HG02852 (cell line): Measurements from ENCODE around the gene PEX12.
"Not testable (repeated sequence)": the region's sequence is repeated elsewhere in the genome, so short reads cannot be mapped to it uniquely, and the experiment has no call there.

ENCODE experiments used
- ATAC-seq: cut with Tn5 transposase; IDR thresholded peaks from one replicate; pipeline ENCODE4 v1.9.1; 2021; ENCODE audit warnings: mild to moderate bottlenecking, moderate library complexity; ENCODE audit not compliant: unreplicated experiment

The PEX12 gene

DNA sequence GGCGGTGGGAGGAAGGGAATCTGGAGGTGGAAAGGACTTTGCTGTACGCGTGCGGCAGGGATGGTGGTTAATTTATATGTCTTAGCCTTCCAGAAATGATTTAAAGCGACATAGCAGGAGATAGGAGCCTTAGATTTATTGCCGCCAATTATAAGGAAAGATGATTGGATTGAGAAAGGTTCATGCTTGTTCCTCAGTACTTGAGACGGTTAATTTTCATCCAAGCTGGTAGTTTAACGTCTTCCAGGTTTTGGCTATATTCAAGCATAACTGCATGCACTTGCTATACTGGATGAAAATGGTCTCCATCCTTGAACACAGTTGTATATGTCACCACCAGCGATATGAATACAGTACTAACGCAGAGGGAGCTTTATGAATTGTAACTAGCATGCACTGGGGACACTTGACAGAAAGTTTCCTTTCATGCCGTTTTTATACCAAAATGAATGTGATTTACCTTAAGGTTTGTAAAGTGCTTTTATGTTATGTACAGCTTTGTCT, 610 bp upstream of the PEX12 start:
- no peak for ATAC-seq

- ATAC-seq: no peak
Measured at GRCh38 chr17:35577830-35578196, 558 bp downstream of the PEX12 start.

DNA sequence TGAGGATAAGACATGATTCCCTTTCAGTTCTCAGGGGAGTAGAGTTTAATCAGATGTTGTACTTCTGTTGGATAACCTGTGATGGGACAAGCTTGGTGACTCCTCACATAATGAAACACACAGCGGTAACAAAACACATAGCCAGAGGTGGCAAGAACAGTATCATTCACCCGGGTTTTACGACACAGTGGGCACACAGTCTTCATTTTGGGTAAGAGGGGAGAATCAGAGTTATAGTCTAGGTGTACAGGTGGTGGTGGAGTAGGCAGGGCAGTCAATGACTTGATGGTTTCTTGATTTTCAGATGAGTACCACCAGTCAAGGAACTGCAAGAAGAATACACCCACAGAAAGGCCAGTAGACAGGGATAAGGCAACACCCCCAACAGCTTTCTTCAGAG, 2.6 kb downstream of the PEX12 start:
- ATAC-seq: no peak

DNA sequence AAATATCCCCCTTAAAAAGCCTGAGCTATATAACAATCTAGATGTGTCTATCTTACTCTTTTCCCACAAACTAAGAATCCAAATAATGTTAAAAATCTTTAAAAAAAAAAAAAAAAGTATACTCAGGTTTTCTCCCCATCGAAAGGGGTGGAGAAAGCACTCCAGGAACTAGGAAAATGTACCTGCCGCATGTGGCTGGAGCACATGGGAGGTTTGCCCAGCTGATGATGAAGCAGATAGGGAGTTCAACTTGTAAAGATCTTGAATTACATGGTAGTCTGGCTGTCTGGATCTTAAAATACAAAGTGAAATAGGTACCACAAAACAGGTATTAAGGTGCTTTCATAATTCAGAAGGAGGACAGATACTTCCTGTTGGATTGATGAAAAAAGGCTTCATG, 9.0 kb downstream of the PEX12 start:
- no peak for ATAC-seq

DNA sequence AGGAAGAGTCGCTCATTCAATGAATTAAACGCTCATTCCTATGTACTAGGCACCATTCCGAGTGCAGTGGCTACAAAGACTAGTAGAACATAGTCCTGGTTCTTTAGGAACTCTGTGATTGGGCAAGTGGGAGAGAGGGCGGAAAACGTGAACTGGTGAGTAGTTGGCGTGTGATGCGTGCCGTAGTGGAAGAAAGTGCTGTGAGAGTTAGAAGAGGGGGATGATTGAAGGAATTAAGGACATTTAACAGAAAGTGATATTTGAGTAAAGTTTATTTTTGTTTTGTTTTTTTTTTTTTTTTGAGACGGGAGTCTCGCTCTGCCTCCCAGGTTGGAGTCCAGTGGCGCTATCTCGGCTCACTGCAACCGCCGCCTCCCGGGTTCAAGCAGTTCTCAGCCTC, 9.8 kb downstream of the PEX12 start:
- ATAC-seq: no peak

DNA sequence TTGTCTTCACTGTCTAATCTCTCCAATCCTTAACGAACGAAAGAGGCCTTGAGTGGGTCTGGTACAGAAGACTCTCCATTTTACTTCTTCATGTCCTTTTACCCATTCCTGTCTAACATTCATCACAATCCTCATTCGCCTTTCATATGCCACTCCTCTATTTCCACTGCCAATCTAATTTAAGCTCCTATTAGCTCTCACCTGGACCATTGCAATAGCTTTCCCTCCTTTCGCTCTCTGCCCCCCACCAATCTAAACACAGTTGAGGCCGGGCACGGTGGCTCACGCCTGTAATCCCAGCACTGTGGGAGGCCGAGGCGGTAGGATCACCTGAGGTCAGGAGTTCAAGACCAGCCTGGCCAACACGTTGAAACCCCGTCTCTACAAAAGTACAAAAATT, 11.4 kb downstream of the PEX12 start:
- no peak for ATAC-seq

DNA sequence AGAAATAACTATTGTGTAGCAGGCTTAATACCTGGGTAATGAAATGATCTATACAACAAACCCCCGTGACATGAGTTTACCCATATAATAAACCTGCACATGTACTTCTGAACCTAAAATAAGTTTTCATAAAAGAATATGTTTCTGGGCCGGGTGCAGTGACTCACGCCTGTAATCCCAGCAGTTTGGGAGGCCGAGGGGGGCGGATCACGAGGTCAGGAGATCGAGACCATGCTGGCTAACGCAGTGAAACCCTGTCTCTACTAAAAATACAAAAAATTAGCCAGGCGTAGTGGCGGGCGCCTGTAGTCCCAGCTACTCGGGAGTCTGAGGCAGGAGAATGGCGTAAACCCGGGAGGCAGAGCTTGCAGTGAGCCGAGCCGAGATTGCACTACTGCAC, 15.2 kb downstream of the PEX12 start:
- ATAC-seq: not testable (repeated sequence)

DNA sequence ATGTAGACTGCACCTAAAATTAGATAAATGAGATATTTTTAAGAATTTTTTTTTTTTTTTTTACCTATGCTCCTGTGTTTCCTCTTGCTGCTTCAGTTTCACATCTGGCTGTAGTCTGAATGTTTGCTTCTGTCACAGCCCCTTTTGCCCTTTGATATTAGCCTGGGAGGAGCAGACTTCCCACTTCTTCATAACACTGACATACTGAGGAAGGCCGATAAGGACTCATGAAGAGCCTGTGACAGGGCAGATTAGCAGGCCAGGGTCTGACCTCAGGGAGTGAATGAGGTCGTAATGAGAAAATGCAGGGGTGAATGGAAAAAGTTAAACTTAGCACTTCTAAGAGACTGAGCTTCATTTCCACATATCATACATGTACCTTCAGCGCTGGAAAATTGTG, 17.7 kb downstream of the PEX12 start, which contains the start of gene SLFN14:
Gene SLFN14, minus strand, starts transcription at position 117 of the 400 bp plus-strand sequence. CDS start 2,757 bp downstream, outside the sequence.
- ATAC-seq: no peak

- no peak for ATAC-seq
Measured at GRCh38 chr17:35559495-35560210, 18.7 kb downstream of the PEX12 start.

GRCh38 chr17:35557353-35557752, 21.0 kb downstream of the PEX12 start:
- ATAC-seq: no peak

DNA sequence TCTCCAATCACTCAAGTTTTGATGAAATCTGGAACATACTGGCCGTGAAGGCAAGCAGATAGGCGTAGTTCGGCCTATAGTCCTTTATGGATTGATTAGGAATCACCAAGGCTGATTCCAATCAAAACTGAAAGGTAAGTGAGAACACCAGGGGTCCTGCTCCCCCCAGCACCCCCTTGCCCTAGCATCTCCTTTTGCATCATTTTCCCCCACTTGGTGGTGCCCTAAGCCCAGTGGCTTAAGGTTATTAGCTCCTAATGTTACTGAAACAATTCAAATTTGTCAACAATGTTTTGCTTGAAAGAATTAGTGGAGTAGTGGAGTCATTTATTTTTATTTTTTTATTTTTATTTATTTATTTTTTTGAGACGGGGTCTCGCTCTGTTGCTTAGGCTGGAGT, 22.7 kb downstream of the PEX12 start:
- no peak for ATAC-seq

- ATAC-seq: no peak
Measured at GRCh38 chr17:35554668-35555067, 23.7 kb downstream of the PEX12 start.

- ATAC-seq: no peak
Measured at GRCh38 chr17:35553310-35553709, 25.1 kb downstream of the PEX12 start.

GRCh38 chr17:35548978-35549377, 29.4 kb downstream of the PEX12 start:
- no peak for ATAC-seq

DNA sequence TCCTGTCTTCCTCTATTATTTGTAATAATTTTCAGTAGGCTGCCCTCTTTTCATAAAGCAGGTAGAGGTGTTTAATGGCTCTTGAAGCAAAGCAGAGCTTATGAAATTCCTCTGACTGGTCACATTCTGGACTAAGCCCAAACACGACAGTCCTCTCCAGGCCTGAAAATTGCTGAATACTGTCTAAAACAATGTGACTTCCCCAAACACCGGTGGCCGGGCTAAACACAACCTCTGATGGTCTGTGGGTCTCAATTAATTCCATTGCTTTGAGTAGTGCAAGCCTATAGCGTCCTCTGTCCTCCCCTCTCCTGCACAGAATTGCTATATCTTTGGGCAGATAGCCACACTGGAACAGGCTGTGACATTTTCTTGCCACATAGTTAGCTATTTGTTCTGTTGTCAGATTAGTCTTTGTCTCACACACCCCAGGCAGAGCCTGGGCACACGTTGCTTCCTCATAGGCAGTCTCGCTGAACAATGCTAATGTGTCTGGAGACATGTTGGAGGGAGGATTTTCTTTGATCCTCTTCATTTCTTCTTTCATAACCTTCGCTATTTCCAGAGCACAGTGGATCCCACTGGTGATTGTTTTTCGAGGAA, 30.1 kb downstream of the PEX12 start:
- no peak for ATAC-seq

DNA sequence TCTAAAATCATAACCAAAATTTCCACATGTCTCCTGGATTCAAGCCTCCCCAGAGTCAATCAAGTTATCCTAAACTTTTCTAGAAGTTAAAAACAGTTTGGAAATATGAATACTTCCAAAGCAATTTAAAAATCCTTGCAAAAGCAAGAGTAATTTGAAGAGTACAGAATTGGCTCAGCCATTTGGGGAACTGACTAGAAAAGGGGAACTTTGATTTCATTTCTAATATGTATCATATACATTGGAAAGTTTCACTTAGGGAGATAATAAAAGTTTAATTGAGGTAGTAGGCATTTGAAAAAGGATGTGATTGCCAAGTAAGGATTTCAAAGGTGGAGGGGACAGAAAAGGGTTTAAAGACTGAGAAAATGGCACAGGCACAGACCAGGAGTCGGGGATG, 31.9 kb downstream of the PEX12 start:
- ATAC-seq: no peak

DNA sequence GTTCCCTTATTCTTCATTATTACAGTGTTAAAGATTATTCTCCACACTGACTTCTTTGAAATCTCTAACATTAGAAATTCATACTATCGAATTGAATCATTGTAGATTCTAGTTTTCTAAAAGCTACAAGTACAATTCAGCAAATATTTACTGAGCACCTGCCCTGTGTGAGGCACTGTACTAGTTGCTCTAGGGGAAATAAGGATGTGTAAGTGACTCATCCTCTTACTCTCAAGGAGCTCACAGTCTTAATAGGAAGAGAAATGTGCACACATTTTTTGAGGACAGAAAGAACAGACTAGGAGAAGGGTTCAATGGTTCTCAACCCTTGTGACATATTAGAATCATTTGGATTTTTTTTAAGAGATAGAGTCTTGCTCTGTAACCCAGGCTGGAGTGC, 33.2 kb downstream of the PEX12 start:
- no peak for ATAC-seq

GRCh38 chr17:35543856-35544255, 34.5 kb downstream of the PEX12 start:
- no peak for ATAC-seq

DNA sequence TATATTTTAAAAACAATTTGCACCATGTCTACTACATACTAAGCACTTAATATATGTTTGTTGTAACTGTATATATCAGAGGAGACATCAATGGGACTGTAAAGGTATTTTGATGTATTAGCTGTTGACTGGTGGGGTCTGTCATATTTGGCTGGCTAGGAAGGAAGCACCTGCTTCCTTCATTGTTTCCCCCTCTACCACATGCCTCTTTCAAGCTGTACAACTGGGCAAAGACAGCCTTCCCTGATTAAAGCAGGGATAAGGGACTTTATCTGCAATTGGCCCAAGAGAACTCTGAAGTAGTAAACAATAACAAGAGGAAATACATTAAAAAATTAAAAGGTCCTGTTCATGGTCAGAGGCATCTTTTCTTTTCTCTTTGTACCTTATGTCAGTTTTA, 35.4 kb downstream of the PEX12 start:
- ATAC-seq: no peak

- ATAC-seq: no peak
Measured at GRCh38 chr17:35541434-35541833, 36.9 kb downstream of the PEX12 start.

GRCh38 chr17:35540589-35541404, 37.6 kb downstream of the PEX12 start:
- ATAC-seq: no peak

- ATAC-seq: no peak
Measured at GRCh38 chr17:35539659-35540026, 38.7 kb downstream of the PEX12 start.
